Measurements from ENCODE around the gene AQP5.

DNA sequence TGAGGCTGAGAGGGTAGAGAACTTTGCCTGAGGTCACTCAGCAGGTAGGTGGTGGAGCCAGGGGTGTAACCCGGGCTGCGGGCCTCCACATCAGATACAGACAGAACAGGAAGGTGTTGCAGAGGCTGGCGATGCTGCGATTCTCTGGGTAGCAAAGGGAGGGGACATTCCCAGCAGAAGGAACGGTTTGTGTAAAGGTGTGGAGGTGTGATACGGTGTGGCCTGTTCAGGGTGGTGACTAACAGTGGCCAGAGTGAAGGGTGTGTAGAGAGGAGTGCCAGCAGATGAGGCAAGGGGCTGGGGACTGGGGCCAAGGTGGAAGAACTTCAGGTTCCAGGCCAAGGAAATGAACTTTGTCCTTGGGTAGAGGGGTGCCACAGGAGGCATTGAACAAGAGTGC is 39.7 kb upstream of the AQP5 start:
- no peak for TF ChIP-seq EZH2 (IDR thresholded peaks at IDR 0.05; ENCODE audit: low read length, unreplicated experiment)
- no peak for TF ChIP-seq CTCF (conservative IDR thresholded peaks at IDR 0.05; ENCODE audit: low read depth, low read length)
- TF ChIP-seq EZH2phosphoT487 (IDR thresholded peaks at IDR 0.05; ENCODE audit: borderline replicate concordance, low read length): no peak
